ENCODE measurements around the gene TBC1D1.

Gene TBC1D1

GRCh38 chr4:37991623-37992410 lies 100.9 kb downstream of the TBC1D1 start:
- no peak for DNase-seq (ENCODE audit: low read depth)

GRCh38 chr4:37993806-37994205 lies 102.9 kb downstream of the TBC1D1 start:
- no peak for DNase-seq (ENCODE audit: low read depth)

GRCh38 chr4:37994569-37994968 lies 103.7 kb downstream of the TBC1D1 start:
- no peak for DNase-seq (ENCODE audit: low read depth)

- no peak for DNase-seq (ENCODE audit: low read depth)
Measured at GRCh38 chr4:37995299-37995821, 104.5 kb downstream of the TBC1D1 start.

GRCh38 chr4:37995981-37996775 lies 105.3 kb downstream of the TBC1D1 start:
- no peak for DNase-seq (ENCODE audit: low read depth)

GRCh38 chr4:37998226-37998625 lies 107.3 kb downstream of the TBC1D1 start:
- no peak for DNase-seq (ENCODE audit: low read depth)

GRCh38 chr4:37999000-37999716 lies 108.3 kb downstream of the TBC1D1 start:
- no peak for DNase-seq (ENCODE audit: low read depth)

GRCh38 chr4:37999965-38000364 lies 109.1 kb downstream of the TBC1D1 start:
- no peak for DNase-seq (ENCODE audit: low read depth)

- no peak for DNase-seq (ENCODE audit: low read depth)
Measured at GRCh38 chr4:38001927-38002326, 111.0 kb downstream of the TBC1D1 start.

GRCh38 chr4:38002451-38003071 lies 111.7 kb downstream of the TBC1D1 start:
- DNase-seq (ENCODE audit: low read depth), result no peak

GRCh38 chr4:38003102-38003501 lies 112.2 kb downstream of the TBC1D1 start:
- no peak for DNase-seq (ENCODE audit: low read depth)

GRCh38 chr4:38003628-38004027 lies 112.7 kb downstream of the TBC1D1 start:
- DNase-seq (ENCODE audit: low read depth), result no peak

GRCh38 chr4:38004062-38004461 lies 113.2 kb downstream of the TBC1D1 start:
- DNase-seq (ENCODE audit: low read depth), result no peak

- DNase-seq (ENCODE audit: low read depth), result no peak
Measured at GRCh38 chr4:38004887-38005286, 114.0 kb downstream of the TBC1D1 start.

- DNase-seq (ENCODE audit: low read depth), result no peak
Measured at GRCh38 chr4:38005637-38006036, 114.8 kb downstream of the TBC1D1 start.

GRCh38 chr4:38007645-38008044 lies 116.8 kb downstream of the TBC1D1 start:
- DNase-seq (ENCODE audit: low read depth), result no peak

- no peak for DNase-seq (ENCODE audit: low read depth)
Measured at GRCh38 chr4:38008571-38009021, 117.7 kb downstream of the TBC1D1 start.

- no peak for DNase-seq (ENCODE audit: low read depth)
Measured at GRCh38 chr4:38009421-38009820, 118.5 kb downstream of the TBC1D1 start.

- no peak for DNase-seq (ENCODE audit: low read depth)
Measured at GRCh38 chr4:38009949-38010348, 119.1 kb downstream of the TBC1D1 start.

GRCh38 chr4:38011511-38012162 lies 120.8 kb downstream of the TBC1D1 start:
- DNase-seq (ENCODE audit: low read depth), result no peak
